ENCODE results near the gene RGS9.
"Not testable (repeated sequence)": the region's sequence is repeated elsewhere in the genome, so short reads cannot be mapped to it uniquely, and the experiment has no call there.

Gene RGS9

GRCh38 chr17:65177901-65178300 lies 40.7 kb downstream of the RGS9 start:
- DNase-seq (ENCODE audit: low read depth), result peak; percentile 27
- TF ChIP-seq CTCF (IDR thresholded peaks at IDR 0.05; ENCODE audit: low read depth, low read length, missing control alignments), result no peak
- in situ Hi-C loops (cut with HindIII; ENCODE audit: low sequenced_read_pairs), result no loop called here
- no peak overlapping the region for H3K4me3 ChIP-seq (ENCODE audit: low read depth, low read length)

- in situ Hi-C loops (cut with HindIII; ENCODE audit: low sequenced_read_pairs); H3K4me3 ChIP-seq (ENCODE audit: low read depth, low read length); DNase-seq (ENCODE audit: low read depth): not testable (repeated sequence)
Observed at GRCh38 chr17:65180276-65180675, 43.1 kb downstream of the RGS9 start.

- in situ Hi-C loops (cut with HindIII; ENCODE audit: low sequenced_read_pairs); H3K4me3 ChIP-seq (ENCODE audit: low read depth, low read length); DNase-seq (ENCODE audit: low read depth): not testable (repeated sequence)
Observed at GRCh38 chr17:65180752-65181236, 43.6 kb downstream of the RGS9 start.

GRCh38 chr17:65181237-65182061 lies 44.3 kb downstream of the RGS9 start:
- no peak overlapping the region for H3K4me3 ChIP-seq (ENCODE audit: low read depth, low read length)

GRCh38 chr17:65182233-65182632 lies 45.1 kb downstream of the RGS9 start:
- no peak overlapping the region for H3K4me3 ChIP-seq (ENCODE audit: low read depth, low read length)
- in situ Hi-C loops (cut with HindIII; ENCODE audit: low sequenced_read_pairs), result no loop called here
- DNase-seq (ENCODE audit: low read depth), result no peak
- TF ChIP-seq CTCF (IDR thresholded peaks at IDR 0.05; ENCODE audit: low read depth, low read length, missing control alignments), result no peak

More at GRCh38 chr17:65181237-65182061, 44.3 kb downstream of the RGS9 start:
- no peak for TF ChIP-seq CTCF (IDR thresholded peaks at IDR 0.05; ENCODE audit: low read depth, low read length, missing control alignments)
- in situ Hi-C loops (cut with HindIII; ENCODE audit: low sequenced_read_pairs), result no loop called here
- no peak for DNase-seq (ENCODE audit: low read depth)

- in situ Hi-C loops (cut with HindIII; ENCODE audit: low sequenced_read_pairs), result no loop called here
- DNase-seq (ENCODE audit: low read depth), result no peak
- no peak overlapping the region for H3K4me3 ChIP-seq (ENCODE audit: low read depth, low read length)
- no peak for TF ChIP-seq CTCF (IDR thresholded peaks at IDR 0.05; ENCODE audit: low read depth, low read length, missing control alignments)
Observed at GRCh38 chr17:65183736-65184135, 46.6 kb downstream of the RGS9 start.

GRCh38 chr17:65184235-65184959 lies 47.2 kb downstream of the RGS9 start:
- no peak for DNase-seq (ENCODE audit: low read depth)
- H3K4me3 ChIP-seq (ENCODE audit: low read depth, low read length), result no peak overlapping the region
- no peak for TF ChIP-seq CTCF (IDR thresholded peaks at IDR 0.05; ENCODE audit: low read depth, low read length, missing control alignments)
- in situ Hi-C loops (cut with HindIII; ENCODE audit: low sequenced_read_pairs), result no loop called here
